Muscle layer of colon (tissue), 2 donors: ENCODE data around the gene FAM193B.

Experiments used
- H3K27ac ChIP-seq: one replicate; pipeline ENCODE4 v1.7.0; 2013; ENCODE audit warnings: low read depth, mild to moderate bottlenecking, low read length, moderate library complexity
- H3K27me3 ChIP-seq, 2 donors: one replicate each; pipeline ENCODE4 v1.7.0; 2013; ENCODE audit warnings: low read length in 2 of 2, mild to moderate bottlenecking in 2 of 2; ENCODE audit not compliant: insufficient read depth in 2 of 2, control insufficient read depth in 1 of 2
- H3K36me3 ChIP-seq: one replicate; pipeline ENCODE4 v1.7.0; 2013; ENCODE audit warnings: mild to moderate bottlenecking, low read length; ENCODE audit not compliant: insufficient read depth
- H3K4me1 ChIP-seq: one replicate; pipeline ENCODE4 v1.7.0; 2013; ENCODE audit warnings: mild to moderate bottlenecking, low read length; ENCODE audit not compliant: insufficient read depth
- H3K4me3 ChIP-seq, 2 donors: one replicate each; pipeline ENCODE4 v1.7.0; 2013; ENCODE audit warnings: low read length in 2 of 2, low read depth in 1 of 2, mild to moderate bottlenecking in 1 of 2, moderate library complexity in 1 of 2
- H3K9ac ChIP-seq: one replicate; pipeline ENCODE4 v1.7.0; 2013; ENCODE audit warnings: low read length
- H3K9me3 ChIP-seq: one replicate; pipeline ENCODE4 v1.7.0; 2013; ENCODE audit warnings: mild to moderate bottlenecking, low read length
- donor health status: abdominal sarcoma.
- donor health status: Adenocarcinoma of cecum.

FAM193B gene

DNA sequence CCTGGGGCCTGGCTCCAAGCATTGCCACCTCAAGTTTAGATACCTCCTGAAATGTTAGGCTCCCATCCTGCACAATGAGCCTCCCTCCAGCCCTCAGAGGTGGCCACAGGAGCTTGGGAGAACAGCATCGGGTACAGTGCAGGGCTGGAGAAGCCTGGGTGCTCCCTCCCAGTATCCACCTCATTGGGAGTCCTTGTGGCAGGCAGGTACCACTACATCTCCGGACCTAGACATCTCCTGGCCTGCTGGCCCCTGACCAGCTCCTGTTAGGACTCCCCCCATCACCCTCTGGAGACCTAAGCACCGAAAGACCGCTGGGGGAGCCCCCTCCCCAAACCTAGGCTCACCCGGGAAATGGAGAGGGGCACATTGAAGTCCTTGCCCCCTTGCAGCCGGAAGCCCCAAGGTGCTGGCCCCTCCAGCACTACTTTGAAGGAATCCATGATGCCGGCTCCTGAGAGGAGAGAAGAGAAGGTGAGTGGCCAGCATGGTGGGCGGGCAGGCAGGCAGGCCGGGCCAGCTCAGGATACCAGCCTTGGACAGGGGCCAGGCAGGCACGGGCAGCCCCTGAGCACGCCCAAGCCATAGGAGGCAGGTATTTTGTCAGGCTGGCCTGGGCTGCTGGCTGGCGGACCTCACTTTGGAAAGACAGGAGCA, 58.2 kb downstream of the FAM193B start:
- peak overlapping the region; percentile 64 to 88 for H3K4me3 ChIP-seq
- H3K27me3 ChIP-seq, result no peaks in the 10 kb centered on the region
- peaks cover 23% of the 10 kb centered on the region for H3K36me3 ChIP-seq
- H3K9ac ChIP-seq, result peak overlapping the region; percentile 81
- H3K9me3 ChIP-seq, result no peaks in the 10 kb centered on the region
- H3K4me1 ChIP-seq, result peaks cover 49% of the 10 kb centered on the region
- peak overlapping the region; percentile 100 for H3K27ac ChIP-seq

DNA sequence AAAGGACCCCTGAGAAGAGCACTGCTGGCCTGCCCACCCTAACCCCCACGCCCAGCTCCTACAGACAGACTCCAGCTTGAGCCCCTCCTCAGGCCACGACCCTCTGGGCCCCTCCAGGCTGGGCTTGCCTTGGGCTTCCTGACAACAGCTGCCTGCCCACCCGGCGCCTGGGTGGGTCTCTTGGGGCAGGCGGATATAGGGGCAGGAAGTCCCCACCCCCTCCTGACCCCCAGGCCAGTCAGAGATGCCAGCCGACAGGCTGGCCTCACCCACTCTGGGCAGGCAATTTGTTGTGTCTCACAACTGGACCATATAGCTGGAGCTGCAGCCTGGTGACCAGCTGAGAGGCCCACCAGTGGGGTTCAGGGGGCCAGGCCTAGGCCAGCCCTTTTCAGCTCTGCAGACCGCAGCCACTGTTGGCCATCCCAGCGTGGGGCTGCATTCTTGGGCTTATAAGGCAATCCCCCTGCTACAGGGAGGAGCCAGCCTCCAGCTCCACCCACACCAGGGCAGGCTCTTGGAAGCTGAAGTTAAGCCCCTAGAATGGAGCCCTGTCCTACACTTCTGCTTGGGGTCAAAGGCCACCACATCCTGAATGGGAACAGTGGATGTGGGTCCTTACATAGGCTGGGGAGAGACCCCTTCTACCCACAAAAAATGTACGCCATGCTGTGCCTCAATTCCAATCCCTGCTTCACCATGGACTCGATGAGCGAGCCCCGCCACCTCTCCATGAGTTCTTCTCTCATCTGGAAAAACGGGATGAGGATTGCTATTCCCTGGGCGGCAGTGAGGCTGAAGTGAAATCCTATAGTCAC, 58.9 kb downstream of the FAM193B start:
- peaks cover 49% of the 10 kb centered on the region for H3K4me1 ChIP-seq

DNA sequence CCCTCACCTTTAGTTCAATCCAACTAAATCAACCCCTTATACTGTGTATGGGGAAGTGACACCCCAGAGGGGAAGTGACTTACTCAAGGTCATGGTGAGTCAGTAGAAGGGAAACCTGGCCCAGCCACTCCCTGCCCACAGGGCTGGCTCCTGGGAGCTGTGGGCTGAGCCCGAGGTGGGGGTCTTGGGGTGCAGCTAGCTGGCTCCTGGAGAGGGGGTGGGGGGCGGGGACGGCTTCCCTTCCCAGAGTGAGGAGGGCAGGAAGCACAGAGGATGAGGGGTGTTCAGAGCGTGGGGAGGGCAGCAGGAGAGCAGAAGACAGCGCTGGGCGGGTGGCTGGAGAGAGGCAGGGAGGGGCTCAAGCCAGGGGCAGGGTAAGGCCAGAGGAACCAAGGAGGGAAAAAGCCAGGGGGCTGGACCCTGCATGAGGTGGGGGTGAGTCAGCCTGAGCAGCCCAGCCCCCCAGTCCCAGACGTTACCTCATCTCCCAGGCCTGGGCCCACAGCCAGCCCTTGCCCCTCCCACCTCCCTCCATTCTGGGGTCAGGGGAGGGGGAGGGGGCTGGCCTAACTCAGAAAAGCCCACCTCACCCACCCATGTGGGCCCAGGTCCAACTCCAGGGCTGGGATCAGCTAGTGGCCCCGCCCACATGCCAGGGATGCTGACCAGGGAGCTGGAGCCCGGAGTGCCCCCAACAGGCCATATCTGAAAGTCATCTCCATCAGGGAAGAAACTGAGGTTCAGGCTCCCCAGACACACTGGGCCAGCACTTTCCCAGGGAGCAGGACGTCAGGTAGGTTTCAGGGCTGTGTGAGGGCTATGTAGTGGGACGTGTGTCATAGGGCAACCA, 59.8 kb downstream of the FAM193B start:
- H3K9ac ChIP-seq, result peak overlapping the region; percentile 82
- H3K4me1 ChIP-seq, result peaks cover 57% of the 10 kb centered on the region
- H3K4me3 ChIP-seq, result peak overlapping the region; percentile 64 to 68
- peak overlapping the region; percentile 100 for H3K27ac ChIP-seq
- H3K36me3 ChIP-seq, result peaks cover 40% of the 10 kb centered on the region
- no peaks in the 10 kb centered on the region for H3K9me3 ChIP-seq
- no peaks in the 10 kb centered on the region for H3K27me3 ChIP-seq

More for the DNA sequence above, 58.9 kb downstream of the FAM193B start:
- Histone ChIP-seq H3K27me3 (no peaks in the 10 kb centered on the region), H3K27ac (peak overlapping the region; percentile 100), H3K9ac (peak overlapping the region; percentile 81), H3K9me3 (no peaks in the 10 kb centered on the region), H3K36me3 (peaks cover 31% of the 10 kb centered on the region), H3K4me3 (peak overlapping the region; percentile 64 to 88)

DNA sequence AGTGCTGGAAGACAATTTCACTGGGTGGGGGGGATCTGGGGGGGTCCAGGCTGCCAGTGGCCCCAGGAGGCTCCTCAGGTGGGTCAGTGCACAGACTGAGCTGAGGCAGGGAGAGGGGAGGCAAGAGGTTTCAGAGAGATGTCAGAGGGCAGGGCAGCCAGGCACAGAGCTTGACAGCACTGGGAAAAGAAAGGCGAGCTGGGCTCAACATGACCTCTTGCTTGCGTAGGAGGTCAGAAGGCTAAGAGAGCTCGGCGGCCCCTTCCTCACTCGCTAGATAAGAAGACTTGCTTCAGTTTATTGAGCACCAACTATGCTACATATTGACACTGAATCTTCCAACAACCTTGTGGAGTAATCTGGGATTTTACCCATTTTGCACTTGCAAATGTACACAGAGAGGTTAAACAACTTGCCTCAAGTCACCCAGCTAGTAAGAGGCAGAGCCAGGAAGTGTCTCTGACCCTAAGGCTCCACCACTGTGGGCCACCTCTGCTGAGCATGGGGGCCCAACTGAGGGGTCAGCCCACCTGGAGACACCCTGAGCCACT, 60.5 kb downstream of the FAM193B start:
- Histone ChIP-seq H3K27me3 (no peaks in the 10 kb centered on the region), H3K4me3 (peak overlapping the region; percentile 9 to 61), H3K9me3 (no peaks in the 10 kb centered on the region), H3K27ac (peak overlapping the region; percentile 100), H3K9ac (peak overlapping the region; percentile 82), H3K36me3 (peaks cover 46% of the 10 kb centered on the region), H3K4me1 (peaks cover 64% of the 10 kb centered on the region)

DNA sequence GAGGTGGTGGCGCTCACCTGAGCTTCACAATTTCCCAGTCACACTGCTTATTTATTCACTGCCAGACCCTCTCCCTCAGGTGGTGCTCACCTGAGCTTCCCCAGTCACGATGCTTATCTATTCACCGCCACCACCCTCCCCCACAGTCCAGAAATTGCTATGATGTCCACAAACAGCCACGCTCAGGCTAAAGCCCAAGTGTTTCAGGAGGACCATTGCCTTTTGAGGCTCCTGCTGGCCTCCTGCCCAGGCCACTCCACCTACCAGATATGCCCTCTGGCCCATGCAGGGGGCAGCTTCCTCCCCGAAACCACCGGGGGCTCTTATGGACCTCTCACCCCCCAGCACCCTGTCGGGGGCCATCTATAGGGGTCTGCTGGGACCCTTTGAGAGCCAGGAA, 61.5 kb downstream of the FAM193B start:
- Histone ChIP-seq H3K27ac (peak overlapping the region; percentile 100), H3K9me3 (no peaks in the 10 kb centered on the region), H3K4me3 (peak overlapping the region; percentile 2 to 61), H3K36me3 (peaks cover 56% of the 10 kb centered on the region), H3K4me1 (peaks cover 65% of the 10 kb centered on the region), H3K27me3 (no peaks in the 10 kb centered on the region), H3K9ac (peak overlapping the region; percentile 82)

DNA sequence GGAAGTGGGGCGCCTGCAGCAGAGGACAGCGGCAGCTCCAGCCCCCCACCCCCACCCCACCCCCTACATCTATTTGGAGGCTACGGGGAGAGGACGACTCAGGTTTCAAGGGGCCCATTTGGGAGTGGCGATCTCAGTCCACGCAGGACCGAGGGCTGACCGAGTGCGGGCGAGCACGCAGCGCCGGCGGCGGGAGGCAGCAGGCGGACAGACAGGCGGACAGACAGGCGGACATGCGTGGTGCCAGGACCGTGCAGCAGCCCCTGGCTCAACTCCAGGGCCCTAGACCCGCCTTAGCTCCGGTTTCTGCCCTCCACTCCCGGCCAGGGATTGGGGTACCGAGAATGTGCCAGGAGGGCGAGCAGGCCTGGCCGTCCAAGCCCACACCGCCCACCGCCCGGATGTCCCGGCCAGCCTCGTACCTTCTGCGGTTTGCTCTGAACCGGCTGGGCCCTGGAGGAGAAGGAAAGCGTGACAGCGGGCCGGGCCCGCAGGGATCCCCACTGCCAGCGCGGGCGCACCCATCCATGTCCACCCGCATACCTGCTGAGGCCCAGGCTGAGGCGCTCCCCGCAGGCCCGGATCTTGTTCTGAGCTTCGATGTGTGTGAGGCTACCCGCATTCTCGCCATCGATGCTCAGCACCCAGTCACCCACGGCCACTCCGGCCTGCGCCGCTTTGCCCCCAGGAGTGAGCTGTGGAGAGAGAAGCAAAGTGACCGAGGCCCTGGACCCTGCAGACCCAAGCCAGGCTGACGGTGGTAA, 62.2 kb downstream of the FAM193B start:
- Histone ChIP-seq H3K27ac (peak overlapping the region; percentile 100), H3K9me3 (no peaks in the 10 kb centered on the region), H3K36me3 (peaks cover 63% of the 10 kb centered on the region), H3K9ac (peak overlapping the region; percentile 82), H3K27me3 (no peaks in the 10 kb centered on the region), H3K4me1 (peaks cover 71% of the 10 kb centered on the region), H3K4me3 (peak overlapping the region; percentile 2 to 61)

DNA sequence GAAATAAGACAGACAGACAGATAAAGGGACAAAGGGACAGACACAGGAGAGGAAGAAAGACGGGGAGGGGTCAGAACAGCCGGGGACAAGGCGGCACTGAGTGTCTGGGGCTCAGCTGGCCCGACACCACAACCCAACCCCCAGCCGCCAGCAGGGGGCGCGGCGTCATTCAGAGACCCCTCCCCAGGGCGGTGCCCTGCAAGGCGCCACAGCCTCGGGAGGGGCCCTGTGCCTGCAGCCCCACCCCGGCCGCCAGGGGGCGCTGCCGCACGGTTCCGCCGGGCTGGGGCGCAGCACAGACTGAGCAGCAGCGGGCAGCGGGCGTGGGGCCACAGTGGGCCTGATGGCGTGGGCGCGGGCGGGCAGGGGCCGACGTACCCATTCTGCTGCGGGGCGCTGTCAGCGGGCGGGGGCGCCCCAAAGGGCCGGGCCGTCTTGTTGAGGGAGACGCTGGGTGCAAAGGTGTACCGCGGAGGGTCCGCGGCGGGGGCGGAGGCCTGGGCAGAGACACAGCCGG, 62.9 kb downstream of the FAM193B start:
- Histone ChIP-seq H3K36me3 (peaks cover 68% of the 10 kb centered on the region), H3K4me1 (peaks cover 72% of the 10 kb centered on the region), H3K27me3 (no peaks in the 10 kb centered on the region), H3K4me3 (no peak overlapping the region), H3K9me3 (no peaks in the 10 kb centered on the region), H3K9ac (no peak overlapping the region), H3K27ac (peak overlapping the region; percentile 61)

DNA sequence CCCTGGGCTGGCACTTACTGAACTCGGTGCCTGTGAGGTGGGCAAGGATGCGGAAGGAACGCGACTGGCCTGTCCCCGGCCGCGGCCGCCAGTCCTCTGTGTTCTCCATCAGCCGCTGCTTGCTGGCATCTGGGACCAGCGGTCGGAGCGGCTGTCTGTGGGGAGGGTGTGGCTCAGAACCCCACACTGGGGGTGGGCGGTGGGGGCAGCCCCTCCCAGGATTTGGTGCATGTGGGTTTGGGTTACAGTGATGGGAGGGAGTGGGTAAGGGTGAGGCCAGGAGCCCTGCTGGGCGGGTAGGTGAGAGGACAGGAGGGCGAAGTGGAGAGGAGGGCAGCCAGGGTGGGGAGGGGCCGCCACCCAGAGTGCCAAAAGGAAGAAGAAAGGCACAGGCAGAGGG, 63.4 kb downstream of the FAM193B start:
- Histone ChIP-seq H3K36me3 (peaks cover 73% of the 10 kb centered on the region), H3K9me3 (no peaks in the 10 kb centered on the region), H3K9ac (no peak overlapping the region), H3K27me3 (no peaks in the 10 kb centered on the region), H3K4me3 (peak overlapping the region in 1 of 2 donors; percentile 14), H3K27ac (peak overlapping the region; percentile 61), H3K4me1 (peaks cover 73% of the 10 kb centered on the region)

DNA sequence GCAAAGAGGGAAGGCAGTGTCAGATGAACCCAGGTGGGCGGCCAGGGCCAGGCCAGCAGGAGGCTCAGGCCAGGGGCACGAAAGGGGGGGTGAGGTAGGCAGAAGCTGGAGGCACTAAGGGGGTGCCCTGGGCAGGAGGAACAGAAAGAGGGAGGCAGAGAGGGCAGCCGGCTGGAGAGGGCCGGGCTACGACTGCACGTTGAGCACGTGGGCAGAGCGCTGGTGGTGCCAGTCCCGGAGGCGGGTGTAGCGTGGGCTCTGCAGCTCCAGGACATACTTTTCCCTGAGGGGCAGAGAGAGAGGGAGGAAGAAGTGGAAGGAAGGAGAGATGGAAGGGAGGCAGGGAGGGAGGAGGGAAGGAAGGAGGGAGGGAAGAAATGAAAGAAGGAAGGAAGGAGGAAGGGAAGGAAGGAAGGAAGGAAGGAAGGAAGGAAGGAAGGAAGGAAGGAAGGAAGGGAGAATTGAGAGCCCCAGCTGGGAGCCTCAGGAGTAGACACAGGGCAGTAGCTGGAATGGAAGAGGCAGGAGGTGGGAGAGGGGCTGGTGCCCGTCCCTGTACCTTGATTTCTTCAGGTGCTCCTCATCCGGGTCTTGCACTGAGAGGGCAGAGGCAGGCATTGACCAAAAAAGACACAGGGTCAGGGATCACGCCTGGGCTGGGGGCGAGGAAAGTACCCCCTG, 63.9 kb downstream of the FAM193B start:
- Histone ChIP-seq H3K27me3 (no peaks in the 10 kb centered on the region), H3K9ac (no peak overlapping the region), H3K4me3 (no peak overlapping the region), H3K27ac (peak overlapping the region; percentile 61), H3K36me3 (peaks cover 75% of the 10 kb centered on the region), H3K9me3 (no peaks in the 10 kb centered on the region), H3K4me1 (peaks cover 70% of the 10 kb centered on the region)

DNA sequence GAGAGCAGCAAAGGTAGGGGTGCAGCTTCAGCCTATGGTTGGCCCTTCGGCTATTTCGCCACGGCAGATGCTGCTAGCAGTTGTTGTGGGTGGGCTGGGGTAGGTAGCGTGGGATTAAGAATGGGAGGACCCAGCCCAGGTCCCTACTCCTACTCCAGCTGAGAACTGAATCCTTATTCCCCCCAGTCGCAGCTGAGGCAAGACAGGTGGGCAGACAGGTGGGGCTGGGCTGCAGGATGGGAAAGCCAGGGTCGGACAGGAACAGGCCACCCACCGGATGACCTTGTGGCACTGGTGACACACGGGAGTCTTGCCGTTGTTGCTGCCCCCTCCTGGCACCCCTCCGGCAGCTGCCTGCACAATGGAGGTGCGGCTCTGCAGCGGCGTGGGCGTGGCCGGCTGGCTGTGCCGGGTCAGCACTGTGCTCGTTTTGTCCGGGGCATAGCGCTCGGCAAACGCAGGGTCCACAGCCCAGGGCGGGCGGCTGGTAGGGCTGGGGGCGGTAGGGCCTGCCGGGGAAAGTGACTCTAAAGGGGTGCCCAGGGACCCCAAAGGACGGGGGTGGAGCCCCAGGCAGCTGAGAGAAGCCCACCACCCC, 65.1 kb downstream of the FAM193B start:
- Histone ChIP-seq H3K27me3 (no peaks in the 10 kb centered on the region), H3K9me3 (no peaks in the 10 kb centered on the region), H3K27ac (peak overlapping the region; percentile 43), H3K4me1 (peaks cover 74% of the 10 kb centered on the region), H3K36me3 (peaks cover 83% of the 10 kb centered on the region), H3K9ac (no peak overlapping the region), H3K4me3 (no peak overlapping the region)
